ENCODE measurements around the gene GABRR2.
"Not testable (repeated sequence)": the region's sequence is repeated elsewhere in the genome, so short reads cannot be mapped to it uniquely, and the experiment has no call there.

Gene GABRR2

DNA sequence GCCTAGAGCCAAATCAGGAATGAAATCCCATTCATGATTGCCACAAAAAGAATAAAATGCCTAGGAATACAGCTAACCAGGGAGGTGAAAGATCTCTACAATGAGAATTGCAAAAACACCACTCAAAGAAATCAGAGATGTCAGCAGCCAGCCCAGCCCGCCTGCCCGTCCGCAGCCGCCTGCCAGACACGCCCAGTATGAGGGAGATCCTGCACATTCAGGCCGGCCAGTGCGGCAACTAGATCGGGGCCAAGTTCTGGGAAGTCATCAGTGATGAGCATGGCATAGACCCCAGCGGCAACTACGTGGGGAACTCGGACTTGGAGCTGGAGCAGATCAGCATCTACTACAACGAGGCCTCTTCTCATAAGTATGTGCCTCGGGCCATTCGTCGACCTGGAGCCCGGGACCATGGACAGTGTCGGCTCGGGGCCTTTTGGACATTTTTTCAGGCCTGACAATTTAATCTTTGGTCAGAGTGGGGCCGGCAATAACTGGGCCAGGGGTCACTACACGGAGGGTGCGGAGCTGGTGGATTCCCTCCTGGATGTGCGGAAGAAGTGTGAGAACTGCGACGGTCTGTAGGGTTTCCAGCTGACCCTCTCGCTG is 13.4 kb downstream of the GABRR2 start:
- no peak for TF ChIP-seq CTCF (IDR thresholded peaks at IDR 0.05; ENCODE audit: insufficient read depth, missing control alignments)
- no peak for FAIRE-seq
- DNase-seq (ENCODE audit: insufficient read length, low spot score) = no peak

DNA sequence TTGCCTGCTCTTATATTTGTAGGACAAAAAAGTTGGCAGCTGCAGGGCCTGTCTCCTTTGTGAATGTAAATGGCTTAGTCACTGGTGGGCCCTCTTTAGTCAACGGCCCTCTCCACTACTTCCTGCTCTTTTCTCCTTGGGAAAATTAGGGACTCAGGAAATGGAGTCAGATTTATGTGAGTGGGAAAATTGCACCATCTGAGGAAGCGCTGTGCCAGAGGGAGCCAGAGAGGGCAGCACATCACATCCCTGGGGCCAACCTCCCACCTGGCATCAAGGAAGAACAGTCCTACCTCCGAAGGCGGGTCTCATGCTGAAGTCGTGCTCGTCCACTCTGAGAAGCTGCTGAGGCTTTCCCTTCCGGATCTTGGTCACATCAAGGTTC is 15.6 kb downstream of the GABRR2 start:
- FAIRE-seq (no peak), DNase-seq (ENCODE audit: insufficient read length, low spot score) (no peak)
- TF ChIP-seq CTCF (IDR thresholded peaks at IDR 0.05; ENCODE audit: insufficient read depth, missing control alignments) = peak; percentile 2

DNA sequence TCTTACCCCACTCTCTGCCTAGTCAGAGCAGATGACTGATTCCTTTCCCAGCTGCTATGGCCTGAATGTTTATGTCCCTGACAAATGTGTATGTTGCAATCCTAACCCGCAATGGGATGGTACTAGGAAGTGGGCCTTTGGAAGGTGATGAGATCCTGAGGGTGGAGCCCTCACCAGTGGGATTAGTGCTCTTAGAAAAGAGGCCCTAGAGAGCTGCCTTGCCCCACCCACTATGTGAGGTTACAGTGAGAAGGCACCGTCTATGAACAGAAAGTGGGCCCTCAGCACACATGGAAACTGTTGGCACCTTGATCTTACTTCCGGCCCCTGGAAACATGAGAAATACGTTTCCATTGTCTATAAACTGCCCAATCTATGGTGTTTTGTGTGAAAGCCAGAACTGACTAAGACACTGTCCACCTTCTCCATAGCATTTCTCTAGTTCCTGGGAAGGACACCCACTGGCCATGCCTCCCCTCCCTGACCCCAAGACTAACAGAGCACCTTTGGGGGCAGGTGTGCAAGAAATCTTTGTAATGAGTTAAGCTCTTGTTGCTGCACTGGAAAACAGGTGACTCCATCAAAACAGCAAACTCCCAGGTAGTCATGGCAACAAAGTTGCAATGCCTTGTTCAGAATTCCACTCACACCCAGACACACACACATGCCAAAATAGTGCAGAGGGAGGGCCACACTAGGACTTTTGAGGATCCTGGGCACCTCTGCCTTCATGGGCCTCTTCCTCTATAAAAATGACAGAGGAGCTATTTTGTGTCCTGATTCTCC is 16.2 kb downstream of the GABRR2 start:
- no peak for FAIRE-seq
- DNase-seq (ENCODE audit: insufficient read length, low spot score) = no peak
- TF ChIP-seq CTCF (IDR thresholded peaks at IDR 0.05; ENCODE audit: insufficient read depth, missing control alignments) = no peak

GRCh38 chr6:89297695-89298351 is 17.3 kb downstream of the GABRR2 start:
- no peak for FAIRE-seq
- DNase-seq (ENCODE audit: insufficient read length, low spot score) = peak; percentile 41
- no peak for TF ChIP-seq CTCF (IDR thresholded peaks at IDR 0.05; ENCODE audit: insufficient read depth, missing control alignments)

DNA sequence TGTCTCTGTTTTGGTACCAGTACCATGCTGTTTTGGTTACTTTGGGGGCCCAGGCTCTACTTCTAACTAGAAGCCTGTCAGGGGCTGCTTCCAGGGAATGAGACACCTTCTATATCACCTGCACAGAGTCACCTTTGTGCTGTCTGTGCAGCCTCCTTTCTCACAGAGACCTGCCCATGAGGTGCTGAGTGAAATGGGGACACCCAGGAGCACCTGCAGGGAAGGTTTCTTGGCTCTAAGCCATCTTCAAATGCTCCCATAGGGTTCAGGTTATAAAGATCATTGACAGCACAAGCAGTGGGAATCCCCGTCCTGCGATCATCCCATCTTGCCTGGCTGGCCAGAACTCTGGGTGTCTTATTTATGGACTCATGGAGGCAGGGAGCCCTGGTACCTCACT is 19.1 kb downstream of the GABRR2 start:
- no peak for TF ChIP-seq CTCF (IDR thresholded peaks at IDR 0.05; ENCODE audit: insufficient read depth, missing control alignments)
- no peak for FAIRE-seq

DNA sequence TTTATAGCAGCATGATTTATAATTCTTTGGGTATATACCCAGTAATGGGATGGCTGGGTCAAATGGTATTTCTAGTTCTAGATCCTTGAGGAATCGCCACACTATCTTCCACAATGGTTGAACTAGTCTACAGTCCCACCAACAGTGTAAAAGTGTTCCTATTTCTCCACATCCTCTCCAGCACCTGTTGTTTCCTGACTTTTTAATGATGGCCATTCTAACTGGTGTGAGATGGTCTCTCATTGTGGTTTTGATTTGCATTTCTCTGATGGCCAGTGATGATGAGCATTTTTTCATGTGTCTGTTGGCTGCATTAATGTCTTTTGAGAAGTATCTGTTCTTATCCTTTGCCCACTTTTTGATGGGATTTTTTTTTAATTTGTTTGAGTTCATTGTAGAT is 20.0 kb downstream of the GABRR2 start:
- not testable (repeated sequence) for DNase-seq (ENCODE audit: insufficient read length, low spot score); FAIRE-seq

More for the DNA sequence above, 19.1 kb downstream of the GABRR2 start:
- no peak for DNase-seq (ENCODE audit: insufficient read length, low spot score)

- no peak for TF ChIP-seq CTCF (IDR thresholded peaks at IDR 0.05; ENCODE audit: insufficient read depth, missing control alignments)
- no peak for DNase-seq (ENCODE audit: insufficient read length, low spot score)
- no peak for FAIRE-seq
Observed at GRCh38 chr6:89291256-89291819, 23.8 kb downstream of the GABRR2 start.

All from D721Med (cell line).